DMS79 (cell line): ENCODE results near the gene MICAL2.

Experiments used
- DNase-seq: peaks from one replicate; lab custom pipeline; 2025; lab: John Stamatoyannopoulos, UW

The MICAL2 gene

DNA sequence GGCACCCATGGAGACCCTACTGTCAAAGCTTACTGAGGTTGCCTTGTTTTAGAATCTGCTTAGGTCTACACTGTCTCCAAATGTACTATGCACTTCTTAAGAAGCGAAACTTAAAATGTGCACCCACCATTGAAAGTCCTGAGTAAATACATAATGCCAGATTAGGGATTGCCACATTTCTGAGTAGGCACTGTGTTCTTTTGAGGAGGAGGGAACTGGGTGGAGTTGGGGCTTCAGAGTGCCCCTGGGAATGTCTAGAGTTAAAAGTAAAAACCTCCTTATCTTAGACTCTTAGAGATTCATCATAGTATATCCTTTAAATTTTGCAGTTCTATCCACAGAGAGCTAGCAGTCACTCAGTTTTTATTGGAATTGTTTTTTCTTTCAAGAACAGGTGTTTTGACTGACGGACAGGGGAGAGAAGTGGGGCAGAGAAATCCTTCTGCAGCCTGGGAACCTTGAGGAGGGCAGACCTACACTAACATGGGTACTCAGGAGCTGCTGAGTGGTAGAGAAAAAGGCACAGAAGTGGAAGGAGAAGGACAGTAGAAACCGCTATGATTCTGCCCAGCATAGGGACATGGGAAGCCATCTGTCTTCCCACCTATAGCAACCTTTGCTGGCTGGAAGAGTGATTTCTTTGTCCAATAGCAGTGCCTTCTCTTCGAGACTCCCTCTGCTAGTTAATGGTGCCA, 33.4 kb upstream of the MICAL2 start:
- no peak for DNase-seq

DNA sequence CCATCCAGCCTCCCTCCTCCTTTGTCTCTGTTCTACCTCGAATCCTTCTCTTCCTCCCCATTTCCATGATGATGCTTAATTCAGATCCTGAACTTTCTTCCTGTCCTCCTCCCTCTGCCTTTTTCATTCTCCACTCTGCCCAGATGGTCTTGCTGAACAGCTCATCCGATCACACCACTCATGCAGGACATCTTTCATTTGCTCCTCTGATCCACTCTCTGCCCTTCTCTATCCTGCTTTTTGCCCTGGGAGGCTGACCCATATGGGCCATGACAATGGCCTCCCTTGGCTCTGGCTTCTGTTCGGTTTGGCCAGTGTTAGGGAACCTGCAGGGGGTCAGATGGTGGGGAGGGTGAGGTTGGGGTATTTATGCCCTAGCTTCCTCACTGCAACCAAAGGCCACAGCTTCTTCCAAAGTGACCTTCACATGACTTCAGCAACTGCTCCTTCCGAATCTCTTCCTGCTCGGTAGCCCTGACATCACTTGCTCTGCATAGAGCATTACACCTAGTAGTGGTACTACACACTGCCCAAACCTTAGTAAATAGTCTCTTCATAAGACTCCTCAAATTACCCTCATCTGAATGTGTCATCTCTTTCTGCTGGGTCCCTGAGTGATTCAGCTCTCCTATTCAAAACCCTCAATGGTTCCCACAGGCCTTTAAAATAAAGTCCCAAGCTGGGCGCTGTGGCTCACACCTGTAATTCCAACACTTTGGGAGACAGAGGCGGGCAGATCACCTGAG, 32.7 kb upstream of the MICAL2 start:
- no peak for DNase-seq

DNA sequence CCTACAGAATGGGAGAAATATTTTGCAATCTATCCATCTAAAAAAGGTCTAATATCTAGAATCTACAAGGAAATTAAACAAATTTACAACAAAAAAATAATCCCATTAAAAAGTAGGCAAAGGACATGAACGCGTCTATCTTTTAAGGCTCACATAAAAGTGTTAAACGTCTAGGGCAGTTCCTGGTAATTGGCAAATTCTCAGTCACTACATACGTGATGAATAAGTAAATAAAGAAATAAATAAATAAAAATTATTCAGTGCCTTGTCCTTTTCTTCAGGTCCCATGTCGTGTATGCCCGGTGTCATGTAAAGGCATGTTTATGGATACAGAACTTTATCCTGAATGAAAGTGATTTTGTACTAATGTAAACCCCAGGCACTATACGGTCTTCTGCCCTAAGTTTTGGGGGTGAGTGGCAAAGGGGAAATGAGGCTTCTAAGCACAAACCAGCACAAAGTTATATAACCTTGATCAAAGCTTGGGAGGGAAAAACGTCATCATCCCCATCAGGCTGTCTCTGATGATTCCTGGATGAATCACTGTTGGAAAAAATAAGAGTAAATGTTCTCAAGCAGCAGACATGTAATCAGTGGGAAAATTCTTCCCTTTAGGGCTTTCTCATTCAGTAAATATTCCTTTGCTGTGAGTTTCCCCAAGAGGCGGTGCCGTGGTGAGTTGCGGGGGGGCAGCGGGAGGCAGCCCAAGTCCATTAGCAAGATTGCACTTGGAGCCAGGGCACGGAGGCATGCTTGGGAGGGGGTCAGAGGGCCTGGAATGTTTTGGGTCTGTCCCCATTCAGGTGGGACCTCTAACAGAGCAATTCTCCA, 30.4 kb upstream of the MICAL2 start:
- no peak for DNase-seq

DNA sequence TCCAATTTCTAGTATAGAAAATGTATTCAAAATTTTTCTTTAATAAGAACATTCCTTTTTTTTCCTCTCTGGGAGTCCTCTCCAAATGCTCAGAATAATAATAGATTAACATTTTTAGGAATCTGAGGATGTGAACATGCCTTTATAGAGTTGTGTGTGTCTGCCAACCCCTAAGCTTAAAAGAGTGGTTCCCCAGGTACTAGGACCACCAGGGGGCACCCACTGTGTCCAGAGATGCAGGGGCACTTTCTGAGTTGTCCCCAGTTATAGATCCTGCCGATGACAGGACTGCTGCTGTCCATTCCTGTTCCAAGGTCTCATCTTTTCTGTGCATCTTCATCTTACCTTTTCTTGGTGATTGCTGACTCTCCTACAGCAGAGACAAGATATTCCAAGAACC, 27.0 kb upstream of the MICAL2 start:
- DNase-seq = no peak

DNA sequence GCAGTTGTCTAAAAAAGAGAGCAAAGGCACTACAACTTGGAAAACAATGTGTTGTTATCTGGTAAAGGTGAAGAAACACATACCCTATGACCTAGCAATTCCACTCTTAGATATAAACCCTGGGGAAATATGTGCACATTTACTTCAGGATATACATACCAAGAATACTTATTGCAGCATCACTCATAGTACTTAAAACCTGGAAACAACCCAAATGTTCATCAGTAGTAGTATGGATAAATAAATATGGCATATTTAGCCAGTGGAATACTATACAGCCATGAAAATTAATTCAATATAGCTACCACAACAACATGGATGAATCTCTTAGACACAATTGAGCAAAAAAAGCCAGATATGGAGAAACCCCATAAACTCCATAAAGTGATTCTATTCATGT, 26.1 kb upstream of the MICAL2 start:
- no peak for DNase-seq

DNA sequence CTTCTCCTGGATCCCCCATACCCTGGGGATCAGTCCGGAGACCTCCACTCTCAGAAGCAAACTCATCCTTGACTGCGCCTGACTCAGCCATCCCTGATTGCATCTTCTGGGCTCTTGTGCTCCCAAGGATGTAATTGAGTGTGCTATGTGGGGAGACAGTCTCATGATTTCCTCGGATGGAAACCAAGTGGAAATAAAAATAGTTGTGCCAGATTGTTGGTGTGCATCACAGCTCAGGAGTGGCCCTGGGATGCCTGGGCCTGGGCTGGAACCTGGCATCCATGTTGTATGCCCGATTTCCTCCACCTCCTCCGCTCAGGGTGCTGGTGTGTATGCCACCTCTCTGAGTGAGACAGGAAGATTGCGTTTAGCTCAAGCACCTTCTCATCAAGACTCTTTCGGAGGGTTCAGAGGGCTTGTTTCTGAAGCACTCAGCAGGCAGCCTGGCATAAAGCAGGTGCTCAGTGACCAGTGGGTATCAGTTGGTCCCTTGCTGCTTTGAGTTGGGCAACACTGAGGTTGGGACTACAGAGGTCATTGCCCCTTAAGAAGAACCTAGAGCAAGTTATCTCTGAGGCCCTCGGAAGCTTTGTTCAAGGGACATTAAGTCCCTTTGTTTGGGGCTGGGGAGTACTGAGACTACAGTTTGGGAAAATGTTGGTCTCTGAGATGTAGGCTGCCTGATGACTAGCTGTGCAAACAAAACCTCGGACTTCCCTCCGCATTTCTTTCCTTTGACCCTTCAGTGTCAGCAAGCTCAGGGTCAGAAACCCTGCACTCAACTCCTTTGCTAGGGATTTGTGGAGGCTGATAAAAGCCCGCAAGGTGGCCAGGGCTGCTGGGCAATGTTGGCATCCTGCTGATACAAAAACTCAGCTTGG, 24.8 kb upstream of the MICAL2 start:
- no peak for DNase-seq

DNA sequence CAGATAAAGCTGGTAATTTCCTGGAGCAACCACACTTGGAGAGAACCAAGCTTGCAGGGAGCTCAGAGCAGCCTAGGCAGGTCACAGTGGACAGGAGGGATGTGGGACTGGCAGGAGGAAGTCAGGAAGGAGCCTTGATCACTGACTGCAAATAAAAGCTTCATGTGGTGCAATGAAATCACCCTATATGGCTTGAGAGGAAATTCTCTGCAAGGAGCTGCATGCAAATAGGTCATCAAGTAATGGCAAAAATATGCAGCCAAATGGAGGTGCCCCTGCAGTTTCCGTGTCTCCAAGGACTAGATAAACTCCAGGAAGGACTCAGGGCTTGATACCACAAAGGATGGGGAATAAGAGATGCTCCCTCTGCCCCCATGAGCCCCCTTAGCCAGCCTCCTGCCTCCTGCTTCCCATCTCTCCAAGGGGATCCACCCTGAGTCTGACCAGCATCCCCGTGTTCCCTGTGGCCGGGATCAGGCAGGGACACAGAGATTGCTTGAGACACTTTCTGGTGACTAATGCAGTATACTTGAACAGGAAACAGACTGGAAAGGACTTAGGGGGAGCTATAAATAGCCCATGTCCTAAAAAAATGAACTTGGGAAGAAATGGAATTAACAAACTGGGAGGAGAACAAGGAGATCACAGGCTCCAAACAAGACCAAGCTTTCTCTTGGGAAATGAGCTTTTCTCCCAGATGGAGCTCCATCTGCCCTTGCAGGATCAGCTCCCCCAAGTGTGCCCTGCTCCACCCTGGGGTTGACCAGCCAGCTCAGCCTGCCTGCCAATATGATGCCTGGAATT, 23.9 kb upstream of the MICAL2 start:
- DNase-seq = no peak

DNA sequence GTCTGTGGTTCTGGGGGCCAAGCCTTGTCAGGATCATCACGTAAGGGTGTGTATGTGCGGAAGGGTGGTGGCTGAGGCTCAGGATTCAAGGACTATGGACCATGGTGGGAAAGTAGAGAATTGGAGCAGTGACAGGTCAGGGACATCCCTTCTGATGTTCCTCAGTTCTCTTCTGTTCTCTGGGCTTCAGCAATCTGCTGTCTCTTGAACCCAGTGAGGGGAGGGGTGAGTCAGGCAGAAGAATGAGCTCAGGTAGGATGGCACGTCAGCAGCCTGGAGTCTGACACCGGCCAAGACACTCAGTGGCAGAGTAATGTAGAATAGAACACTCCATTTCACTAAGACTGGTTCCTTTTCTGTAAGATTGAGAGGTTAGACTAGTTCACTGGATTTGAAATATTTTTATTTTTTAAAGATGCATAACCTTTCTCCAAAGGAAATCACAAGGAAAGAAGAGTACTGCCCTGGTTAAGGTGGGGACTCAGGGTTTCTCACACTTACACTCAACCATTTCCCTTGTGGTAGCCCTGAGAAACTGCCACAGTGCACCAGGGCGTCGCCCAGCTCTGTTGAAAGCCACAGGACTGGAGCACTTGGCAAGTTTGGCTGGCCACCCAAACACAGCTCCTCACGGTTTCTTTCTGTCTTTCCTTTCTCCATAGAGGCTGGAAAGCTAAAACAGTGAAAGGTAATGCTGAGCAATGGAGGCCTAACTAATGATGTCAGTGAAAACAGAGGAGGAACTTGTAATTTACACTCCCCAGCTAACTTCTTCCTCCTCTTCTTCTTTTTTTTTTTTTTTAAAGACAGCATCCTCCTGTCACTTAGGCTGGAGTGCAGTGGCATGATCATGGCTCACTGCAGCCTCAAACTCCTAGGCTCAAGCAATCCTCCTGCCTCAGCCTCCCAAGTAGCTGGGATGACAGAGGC, 23.1 kb upstream of the MICAL2 start:
- no peak for DNase-seq

DNA sequence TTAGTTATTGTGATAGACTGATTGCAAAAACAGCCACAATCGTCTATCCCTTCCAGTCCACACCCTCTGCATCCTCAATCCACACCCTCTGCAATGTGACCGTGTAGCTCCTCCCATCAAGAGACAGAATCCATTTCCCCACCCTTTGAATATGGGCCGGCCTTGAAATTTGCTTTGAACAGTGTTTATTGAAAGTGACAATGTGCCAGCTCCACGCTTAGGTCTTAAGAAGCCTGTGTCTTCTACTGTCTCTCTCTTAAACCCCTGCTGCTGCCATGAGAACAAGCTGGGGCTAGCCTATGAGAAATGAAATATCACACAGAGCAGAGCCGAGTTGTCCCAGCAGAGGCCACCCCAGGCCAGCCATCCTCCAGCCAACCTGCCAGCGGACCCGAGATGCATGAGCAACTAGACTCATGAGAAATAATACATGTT, 22.3 kb upstream of the MICAL2 start:
- DNase-seq = no peak

DNA sequence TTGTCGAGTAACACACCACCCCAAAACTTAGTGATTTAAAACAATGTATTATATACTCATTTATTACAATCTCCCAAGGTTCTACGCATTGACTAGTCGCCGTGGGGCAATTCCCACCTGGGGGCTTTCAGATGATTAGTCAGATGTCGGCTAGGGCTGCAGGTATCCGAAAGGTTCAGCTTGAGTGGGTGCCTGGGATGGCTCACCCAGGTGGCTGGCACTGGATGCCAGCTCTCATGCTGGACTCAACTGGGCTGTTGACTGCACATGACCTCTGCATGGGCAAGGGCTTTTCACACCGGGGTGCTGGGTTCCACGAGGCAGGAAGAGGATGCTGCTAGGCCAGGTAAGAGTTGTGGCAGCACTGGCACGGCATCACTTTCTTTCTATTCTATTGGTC, 21.9 kb upstream of the MICAL2 start:
- no peak for DNase-seq

DNA sequence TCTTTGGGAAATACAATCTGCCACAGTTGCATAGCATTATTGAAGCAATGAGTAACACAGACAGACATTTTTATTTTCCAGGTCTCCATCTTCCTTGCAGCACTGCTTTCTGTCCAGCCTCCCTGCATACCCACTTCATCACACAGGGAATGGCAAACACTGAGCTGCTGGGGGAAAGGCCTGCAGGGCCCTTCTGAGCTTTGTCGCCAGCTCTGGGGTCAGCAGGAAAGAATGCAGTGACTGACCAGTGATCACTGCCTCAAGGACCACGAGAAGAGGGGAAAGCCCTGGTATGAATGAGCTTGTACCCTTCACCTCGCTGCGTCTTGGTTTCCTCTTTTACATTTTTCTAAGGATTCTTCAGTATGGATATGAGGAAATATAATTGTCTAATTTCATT, 21.3 kb upstream of the MICAL2 start:
- DNase-seq = no peak

DNA sequence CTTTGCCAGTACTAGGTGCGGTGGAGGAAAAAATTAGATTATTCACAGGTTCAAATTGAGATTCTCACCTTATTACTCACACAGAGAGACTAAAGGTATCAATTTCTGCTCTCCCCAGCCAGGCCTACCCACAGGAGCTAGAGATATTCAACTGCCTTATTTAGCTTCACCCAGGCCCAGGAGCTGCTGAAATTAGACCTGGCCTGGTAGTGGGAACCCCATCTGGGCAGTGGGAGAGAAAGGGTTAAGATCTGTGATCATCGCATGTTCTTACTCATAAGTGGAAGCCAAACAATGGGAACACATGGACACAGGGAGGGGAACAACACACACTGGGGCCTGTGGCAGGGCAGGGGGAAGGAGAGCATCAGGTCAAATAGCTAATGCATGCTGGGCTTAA, 20.9 kb upstream of the MICAL2 start:
- no peak for DNase-seq

DNA sequence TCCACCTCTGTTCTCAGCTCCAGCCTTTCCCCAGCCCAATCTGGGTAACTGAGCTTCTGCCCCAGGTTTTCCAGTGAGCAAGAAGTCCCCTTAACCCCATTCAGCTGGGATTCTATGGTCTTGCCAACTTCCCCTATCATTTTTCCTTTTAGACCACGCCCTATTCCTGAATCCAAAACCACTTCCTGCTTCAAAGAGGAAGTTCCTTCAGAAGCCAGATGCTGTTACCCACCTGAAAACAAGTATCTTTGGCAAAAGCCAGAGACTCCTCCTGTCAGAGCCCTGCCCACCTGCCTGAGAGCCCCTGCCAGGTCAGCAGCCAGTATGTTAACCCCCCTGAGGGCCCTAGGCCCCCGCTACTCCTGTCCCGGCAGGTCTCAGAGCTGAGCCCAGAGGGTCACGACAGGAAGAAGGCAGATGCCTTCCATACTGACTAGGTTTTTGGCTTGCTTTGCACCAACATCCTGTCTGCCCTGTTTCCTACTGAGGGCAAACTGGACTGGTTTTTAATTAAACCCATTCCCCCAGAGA, 20.3 kb upstream of the MICAL2 start:
- DNase-seq = no peak

DNA sequence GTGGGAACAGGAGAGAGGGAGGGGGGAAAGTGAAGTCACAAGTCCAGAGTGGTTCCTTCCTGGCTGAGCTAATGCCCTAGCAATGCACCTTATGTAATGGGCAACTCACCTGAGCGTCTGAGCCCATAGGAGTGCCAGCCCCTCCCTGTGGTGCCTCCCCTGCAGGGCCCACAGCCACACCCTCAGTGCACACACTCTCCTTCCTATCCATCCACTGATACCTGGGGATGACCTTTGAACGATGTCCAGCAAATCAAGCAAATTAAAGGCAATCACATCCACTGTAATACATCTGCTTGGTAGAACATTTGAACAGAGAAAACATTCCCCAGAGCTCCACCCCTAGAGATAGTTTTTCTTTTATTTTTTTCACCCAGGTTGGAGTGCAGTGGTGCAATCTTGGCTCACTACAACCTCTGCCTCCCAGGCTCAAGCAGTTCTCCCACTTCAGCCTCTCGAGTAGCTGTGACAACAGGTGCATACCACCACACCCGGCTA, 19.6 kb upstream of the MICAL2 start:
- DNase-seq = peak; percentile 54

DNA sequence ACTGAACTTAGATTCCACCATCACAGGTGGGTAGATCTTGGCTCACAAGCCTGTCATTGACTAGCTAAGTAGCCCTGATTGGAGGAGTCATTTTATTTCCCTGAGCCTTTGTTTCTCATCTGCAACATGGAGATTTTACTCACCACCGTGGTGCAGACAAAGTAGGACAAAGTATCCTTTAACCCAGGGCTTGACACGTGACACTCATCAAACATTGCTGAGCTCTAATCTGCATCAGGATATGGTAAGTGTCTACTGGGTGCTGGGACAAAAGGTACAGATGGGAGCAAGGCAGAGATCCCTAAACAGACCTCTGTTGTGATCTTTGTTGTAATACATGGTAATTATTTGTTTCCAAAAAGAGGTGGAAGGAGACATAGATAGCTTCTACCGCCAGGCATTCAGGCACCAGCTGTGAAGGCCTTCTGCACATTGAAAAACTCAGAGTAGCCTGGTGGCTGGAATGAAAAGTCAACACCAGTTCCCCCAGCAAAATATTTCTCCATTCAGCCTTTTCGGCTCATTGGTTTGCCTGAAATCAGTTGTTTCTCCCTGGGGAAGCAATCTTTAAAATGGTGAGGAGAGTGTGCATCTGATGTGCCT, 18.3 kb upstream of the MICAL2 start:
- DNase-seq = no peak

DNA sequence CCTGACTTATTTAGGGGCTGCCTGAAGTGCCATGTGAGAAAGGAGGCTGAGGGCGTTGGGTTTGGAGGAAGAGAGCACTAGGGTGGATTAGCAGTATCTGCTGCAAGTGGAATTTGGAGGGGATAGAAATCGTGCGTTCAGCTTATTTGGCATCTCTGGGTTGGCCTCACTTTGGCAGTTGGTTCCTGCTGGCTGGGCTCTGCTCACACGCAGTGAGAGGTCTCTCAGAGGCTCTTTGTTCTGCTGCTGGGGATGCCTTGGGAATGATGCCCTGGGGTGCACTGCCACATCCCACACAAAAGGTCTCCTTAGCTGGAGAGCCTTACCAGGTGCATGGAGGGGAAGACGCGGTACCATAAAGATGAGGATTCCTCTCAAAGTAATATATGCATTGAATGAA, 17.7 kb upstream of the MICAL2 start:
- peak; percentile 78 for DNase-seq

DNA sequence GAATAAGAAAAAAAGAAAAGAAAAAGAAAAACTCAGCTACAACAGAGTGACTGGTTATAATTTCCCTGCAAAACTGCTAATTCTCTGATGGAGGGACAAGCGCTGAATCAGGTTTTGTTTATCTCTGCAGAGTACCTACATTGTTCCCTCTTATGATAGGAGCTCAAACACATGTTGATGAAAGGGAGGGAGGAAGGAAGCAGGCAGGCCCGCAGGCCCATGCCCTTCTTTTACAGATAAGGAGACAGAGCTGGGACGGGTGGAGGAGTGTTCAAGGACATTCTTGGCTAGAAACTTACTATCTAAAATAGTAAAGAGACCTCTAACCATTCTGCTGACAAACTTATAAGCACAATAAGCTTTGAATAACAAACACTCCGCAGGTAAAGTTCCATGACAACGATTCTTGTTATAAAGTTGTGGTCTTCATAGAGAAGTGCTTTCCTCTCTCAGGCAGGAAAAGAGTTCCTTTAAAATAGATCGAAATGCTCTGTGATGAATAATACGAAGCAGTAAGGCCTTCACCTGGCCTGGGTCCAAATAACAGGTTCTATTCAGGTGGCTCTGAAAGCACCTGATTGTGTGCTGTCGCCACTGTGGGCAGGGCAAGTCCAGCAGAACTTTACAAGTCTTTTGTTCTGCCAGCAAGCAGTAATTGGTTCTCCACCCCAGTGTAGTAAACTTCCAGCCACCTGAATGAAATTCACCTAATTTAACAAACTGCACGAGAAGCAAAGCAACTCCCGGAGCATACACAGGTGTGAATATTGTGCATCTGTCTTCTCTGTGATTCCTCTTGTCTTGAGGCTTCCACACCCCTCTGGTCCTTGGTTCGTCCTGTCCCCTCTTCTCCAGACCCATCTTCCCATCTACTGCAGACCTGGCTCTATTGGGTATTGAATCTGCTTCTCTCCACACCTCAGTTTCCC, 15.3 kb upstream of the MICAL2 start:
- DNase-seq = peak; percentile 37

DNA sequence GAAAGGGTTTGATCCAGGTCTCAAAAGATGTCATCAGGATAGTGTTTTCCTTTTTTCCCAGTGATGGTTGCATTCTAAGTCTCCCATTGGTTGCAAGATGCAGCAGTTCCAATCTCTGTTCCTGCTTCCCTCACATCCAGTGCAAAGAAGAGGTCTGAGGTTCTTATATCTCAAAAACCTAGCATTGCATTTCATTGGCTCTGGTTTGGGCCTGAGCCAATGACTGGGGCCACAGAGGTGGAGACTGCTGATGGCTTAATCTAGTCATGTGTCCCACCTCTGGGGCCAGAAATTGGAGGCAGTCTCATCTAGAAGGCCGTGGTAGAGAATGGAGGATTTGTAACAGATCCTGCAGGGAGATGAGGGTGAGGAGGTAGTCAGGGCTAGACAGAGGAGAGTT, 13.2 kb upstream of the MICAL2 start:
- no peak for DNase-seq
